ENCODE data around the gene GPR87. TPM values are rescaled to one million over a fixed set of nuclear protein-coding genes. Genes with fewer than 3 reads are reported as not detected.

GPR87 gene
- total RNA-seq, 1 experiment from 2014 or later = not detected

- TF ChIP-seq, protein P1, sequence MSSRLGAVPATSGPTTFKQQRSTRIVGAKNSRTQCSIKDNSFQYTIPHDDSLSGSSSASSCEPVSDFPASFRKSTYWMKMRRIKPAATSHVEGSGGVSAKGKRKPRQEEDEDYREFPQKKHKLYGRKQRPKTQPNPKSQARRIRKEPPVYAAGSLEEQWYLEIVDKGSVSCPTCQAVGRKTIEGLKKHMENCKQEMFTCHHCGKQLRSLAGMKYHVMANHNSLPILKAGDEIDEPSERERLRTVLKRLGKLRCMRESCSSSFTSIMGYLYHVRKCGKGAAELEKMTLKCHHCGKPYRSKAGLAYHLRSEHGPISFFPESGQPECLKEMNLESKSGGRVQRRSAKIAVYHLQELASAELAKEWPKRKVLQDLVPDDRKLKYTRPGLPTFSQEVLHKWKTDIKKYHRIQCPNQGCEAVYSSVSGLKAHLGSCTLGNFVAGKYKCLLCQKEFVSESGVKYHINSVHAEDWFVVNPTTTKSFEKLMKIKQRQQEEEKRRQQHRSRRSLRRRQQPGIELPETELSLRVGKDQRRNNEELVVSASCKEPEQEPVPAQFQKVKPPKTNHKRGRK (CRISPR knock-in tag; IDR thresholded peaks at IDR 0.05; ENCODE audit: borderline replicate concordance) = no peak
- TF ChIP-seq SP1 (CRISPR knock-in tag; conservative IDR thresholded peaks at IDR 0.05) = no peak
- peak; percentile 87 for TF ChIP-seq GABPB1 (CRISPR knock-in tag; IDR thresholded peaks at IDR 0.05)
- no peak for TF ChIP-seq NR3C1 (CRISPR knock-in tag; conservative IDR thresholded peaks at IDR 0.05; ENCODE audit: low read depth)
- no peak for TF ChIP-seq ZBTB43 (CRISPR knock-in tag; IDR thresholded peaks at IDR 0.05)
- TF ChIP-seq TEAD4 (CRISPR knock-in tag; IDR thresholded peaks at IDR 0.05) = no peak
- TF ChIP-seq AR (CRISPR knock-in tag; IDR thresholded peaks at IDR 0.05) = 0 out of 2 replicates have a peak, but pooled peaks have one; percentile 29
- no peak for TF ChIP-seq ZNF317 (CRISPR knock-in tag; IDR thresholded peaks at IDR 0.05; ENCODE audit: borderline replicate concordance, low read depth)
- no peak for TF ChIP-seq NFYB (CRISPR knock-in tag; conservative IDR thresholded peaks at IDR 0.05; ENCODE audit: low read depth)
- no peak for TF ChIP-seq ZNF121 (CRISPR knock-in tag; IDR thresholded peaks at IDR 0.05)
Measured at GRCh38 chr3:151305060-151305774, 11.4 kb downstream of the GPR87 start (continued).

DNA sequence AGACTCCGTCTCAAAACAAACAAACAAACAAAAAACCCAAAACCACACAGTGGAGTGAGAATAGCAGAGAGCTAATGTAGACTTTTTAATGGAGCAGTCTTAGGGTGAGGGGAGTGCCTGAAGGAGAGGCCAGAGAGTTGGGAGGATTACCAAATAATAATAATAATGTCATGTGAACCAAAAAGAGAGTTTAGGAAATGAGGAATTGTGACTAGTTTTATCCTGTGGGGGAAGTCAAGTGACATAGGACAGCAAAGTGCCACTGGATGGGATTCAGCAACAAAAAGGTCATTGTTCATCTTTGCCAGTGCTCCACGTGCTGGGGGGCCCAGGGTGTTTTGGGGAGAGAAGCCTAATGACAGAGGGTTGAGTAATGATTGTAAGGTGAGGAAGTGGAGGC, 12.9 kb downstream of the GPR87 start:
- ATAC-seq (no peak), DNase-seq (ENCODE audit: low spot score) (no peak)
- Mint-ChIP-seq H3K27me3 (ENCODE audit: low read depth) (no peaks in the 10 kb centered on the region), H3K9me3 (no peaks in the 10 kb centered on the region), H3K36me3 (no peaks in the 10 kb centered on the region), H3K27ac (peak overlapping the region; percentile 72), H3K4me1 (peaks cover 46% of the 10 kb centered on the region), H3K4me3 (no peak overlapping the region)
- POLR2A ChIA-PET = no interaction called here
- no peak for TF ChIP-seq NFE2L1 (CRISPR knock-in tag; IDR thresholded peaks at IDR 0.05)
- TF ChIP-seq, protein P2, sequence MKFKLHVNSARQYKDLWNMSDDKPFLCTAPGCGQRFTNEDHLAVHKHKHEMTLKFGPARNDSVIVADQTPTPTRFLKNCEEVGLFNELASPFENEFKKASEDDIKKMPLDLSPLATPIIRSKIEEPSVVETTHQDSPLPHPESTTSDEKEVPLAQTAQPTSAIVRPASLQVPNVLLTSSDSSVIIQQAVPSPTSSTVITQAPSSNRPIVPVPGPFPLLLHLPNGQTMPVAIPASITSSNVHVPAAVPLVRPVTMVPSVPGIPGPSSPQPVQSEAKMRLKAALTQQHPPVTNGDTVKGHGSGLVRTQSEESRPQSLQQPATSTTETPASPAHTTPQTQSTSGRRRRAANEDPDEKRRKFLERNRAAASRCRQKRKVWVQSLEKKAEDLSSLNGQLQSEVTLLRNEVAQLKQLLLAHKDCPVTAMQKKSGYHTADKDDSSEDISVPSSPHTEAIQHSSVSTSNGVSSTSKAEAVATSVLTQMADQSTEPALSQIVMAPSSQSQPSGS (CRISPR knock-in tag; IDR thresholded peaks at IDR 0.05; ENCODE audit: borderline replicate concordance, low read depth) = no peak
- no peak for TF ChIP-seq ZNF219 (CRISPR knock-in tag; IDR thresholded peaks at IDR 0.05; ENCODE audit: borderline replicate concordance)
- TF ChIP-seq, protein P3, sequence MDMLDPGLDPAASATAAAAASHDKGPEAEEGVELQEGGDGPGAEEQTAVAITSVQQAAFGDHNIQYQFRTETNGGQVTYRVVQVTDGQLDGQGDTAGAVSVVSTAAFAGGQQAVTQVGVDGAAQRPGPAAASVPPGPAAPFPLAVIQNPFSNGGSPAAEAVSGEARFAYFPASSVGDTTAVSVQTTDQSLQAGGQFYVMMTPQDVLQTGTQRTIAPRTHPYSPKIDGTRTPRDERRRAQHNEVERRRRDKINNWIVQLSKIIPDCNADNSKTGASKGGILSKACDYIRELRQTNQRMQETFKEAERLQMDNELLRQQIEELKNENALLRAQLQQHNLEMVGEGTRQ (CRISPR knock-in tag; IDR thresholded peaks at IDR 0.05) = no peak
- TF ChIP-seq, protein P4, sequence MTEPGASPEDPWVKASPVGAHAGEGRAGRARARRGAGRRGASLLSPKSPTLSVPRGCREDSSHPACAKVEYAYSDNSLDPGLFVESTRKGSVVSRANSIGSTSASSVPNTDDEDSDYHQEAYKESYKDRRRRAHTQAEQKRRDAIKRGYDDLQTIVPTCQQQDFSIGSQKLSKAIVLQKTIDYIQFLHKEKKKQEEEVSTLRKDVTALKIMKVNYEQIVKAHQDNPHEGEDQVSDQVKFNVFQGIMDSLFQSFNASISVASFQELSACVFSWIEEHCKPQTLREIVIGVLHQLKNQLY (CRISPR knock-in tag; IDR thresholded peaks at IDR 0.05) = no peak
- TF ChIP-seq ZSCAN18 (CRISPR knock-in tag; IDR thresholded peaks at IDR 0.05) = no peak
- CTCF ChIA-PET = interaction anchor here (0.6 to 1.0 kb wide), 2 partner anchors 96 to 114 kb away, joined by 3 to 5 read pairs; no protein-coding TSS in a partner anchor
